ENCODE data around the gene DRD3.

Gene DRD3

GRCh38 chr3:114152519-114153151, 26.2 kb downstream of the DRD3 start:
- peak; percentile 20 for DNase-seq (ENCODE audit: low read depth)
- peak; percentile 87 for TF ChIP-seq CTCF (IDR thresholded peaks at IDR 0.05; ENCODE audit: control insufficient read depth, insufficient read depth, low read depth, low read length, missing control alignments)
- H3K4me3 ChIP-seq (ENCODE audit: control insufficient read depth, low read depth, low read length), result peak overlapping the region; percentile 51

- no peak overlapping the region for H3K4me3 ChIP-seq (ENCODE audit: control insufficient read depth, low read depth, low read length)
- DNase-seq (ENCODE audit: low read depth), result no peak
- no peak for TF ChIP-seq CTCF (IDR thresholded peaks at IDR 0.05; ENCODE audit: control insufficient read depth, insufficient read depth, low read depth, low read length, missing control alignments)
Observed at GRCh38 chr3:114151091-114151490, 27.8 kb downstream of the DRD3 start.

- TF ChIP-seq CTCF (IDR thresholded peaks at IDR 0.05; ENCODE audit: control insufficient read depth, insufficient read depth, low read depth, low read length, missing control alignments), result no peak
- no peak overlapping the region for H3K4me3 ChIP-seq (ENCODE audit: control insufficient read depth, low read depth, low read length)
- DNase-seq (ENCODE audit: low read depth), result no peak
Observed at GRCh38 chr3:114147251-114147650, 31.6 kb downstream of the DRD3 start.

- no peak overlapping the region for H3K4me3 ChIP-seq (ENCODE audit: control insufficient read depth, low read depth, low read length)
- DNase-seq (ENCODE audit: low read depth), result peak; percentile 80
- TF ChIP-seq CTCF (IDR thresholded peaks at IDR 0.05; ENCODE audit: control insufficient read depth, insufficient read depth, low read depth, low read length, missing control alignments), result no peak
Observed at GRCh38 chr3:114144909-114145688, 33.8 kb downstream of the DRD3 start.

- no peak for DNase-seq (ENCODE audit: low read depth)
- no peak for TF ChIP-seq CTCF (IDR thresholded peaks at IDR 0.05; ENCODE audit: control insufficient read depth, insufficient read depth, low read depth, low read length, missing control alignments)
- no peak overlapping the region for H3K4me3 ChIP-seq (ENCODE audit: control insufficient read depth, low read depth, low read length)
Observed at GRCh38 chr3:114143817-114144216, 35.0 kb downstream of the DRD3 start.

- TF ChIP-seq CTCF (IDR thresholded peaks at IDR 0.05; ENCODE audit: control insufficient read depth, insufficient read depth, low read depth, low read length, missing control alignments), result no peak
- H3K4me3 ChIP-seq (ENCODE audit: control insufficient read depth, low read depth, low read length), result no peak overlapping the region
- no peak for DNase-seq (ENCODE audit: low read depth)
Observed at GRCh38 chr3:114139836-114140235, 39.0 kb downstream of the DRD3 start.

Measured in AG09309 (cell line).